GM12878 (cell line): Measurements from ENCODE around the gene GRIFIN. TPM values are rescaled to one million over a fixed set of nuclear protein-coding genes. Genes with fewer than 3 reads are reported as not detected.

ENCODE experiments used
- ATAC-seq: fragments of 200-7000 bp; cut with Tn5 transposase; 3 replicates; pipeline ENCODE4 v1.9.1; 2020; ENCODE audit warnings: mild to moderate bottlenecking, moderate library complexity
- BruUV-seq: library from RNA; stranded (reverse); fragments of 400-500 nt; replicated peaks from 2 replicates; lab custom pipeline; 2021; lab: Mats Ljungman, UMichigan
- CTCF ChIA-PET: fragments of 300-600 bp; sonication (Branson Sonifier 250); formaldehyde crosslinking; extraction: SDS; loops from one replicate; lab custom pipeline; 2021; ENCODE audit warnings: inconsistent platforms; lab: Yijun Ruan, JAX
- POLR2A ChIA-PET: fragments of 350-600 bp; formaldehyde crosslinking; extraction: SDS; loops from one replicate; lab custom pipeline; 2021; ENCODE audit warnings: inconsistent platforms; lab: Charles Lee
- RAD21 ChIA-PET: fragments of 300-600 bp; sonication (Branson Sonifier 250); formaldehyde crosslinking; loops from one replicate; lab custom pipeline; 2023; ENCODE audit warnings: antibody characterized with exemption; ENCODE audit not compliant: unreplicated experiment; lab: Charles Lee
- SMC1A ChIA-PET: fragments of 300-600 bp; sonication (Branson Sonifier 250); formaldehyde crosslinking; loops from one replicate; lab custom pipeline; 2023; ENCODE audit not compliant: unreplicated experiment, uncharacterized antibody; lab: Charles Lee
- DNase-seq: peaks from one replicate; pipeline ENCODE4 v3.0.0-alpha.2; 2011; ENCODE audit warnings: low read depth, low spot score
- FAIRE-seq: peaks from 3 replicates; lab custom pipeline; 2011; peaks lifted over from hg19 to GRCh38; lab: Jason Lieb, UNC
- H2AFZ ChIP-seq: 2 replicates; pipeline ENCODE4 v1.6.0; 2011; ENCODE audit warnings: low read depth, low read length, control low read depth; ENCODE audit not compliant: control insufficient read depth
- H3K27ac ChIP-seq: 2 replicates; pipeline ENCODE4 v1.5.1; 2011; ENCODE audit warnings: control low read depth; ENCODE audit not compliant: control insufficient read depth, insufficient read depth
- H3K27me3 ChIP-seq, 2 experiments: replicated peaks in 1 of 2; 2 replicates each; pipeline versions ENCODE4 v1.6.0 to v1.6.1; 2011; ENCODE audit warnings: low read length in 1 of 2; ENCODE audit not compliant: control insufficient read depth in 2 of 2, insufficient read depth in 2 of 2
- H3K36me3 ChIP-seq, 2 experiments: 2 replicates each; pipeline ENCODE4 v1.5.1; 2011; ENCODE audit warnings: low read length in 1 of 2; ENCODE audit not compliant: control insufficient read depth in 2 of 2, insufficient read depth in 2 of 2
- H3K4me1 ChIP-seq: 2 replicates; pipeline ENCODE4 v1.6.1; 2011; ENCODE audit warnings: mild to moderate bottlenecking, low read length, moderate library complexity, mixed read lengths; ENCODE audit not compliant: control insufficient read depth, insufficient read depth
- H3K4me2 ChIP-seq: 2 replicates; pipeline ENCODE4 v1.6.0; 2011; ENCODE audit warnings: control low read depth; ENCODE audit not compliant: control insufficient read depth, insufficient read depth
- H3K4me3 ChIP-seq: fragments of 200-600 bp; sonication (generic); 2 replicates; pipeline ENCODE4 v1.5.1; 2016
- H3K79me2 ChIP-seq: 2 replicates; pipeline ENCODE4 v1.6.0; 2011; ENCODE audit warnings: low read length; ENCODE audit not compliant: control insufficient read depth, insufficient read depth
- H3K9ac ChIP-seq: 2 replicates; pipeline ENCODE4 v1.8.0; 2011; ENCODE audit warnings: low read length, control low read depth, mixed read lengths; ENCODE audit not compliant: control insufficient read depth, insufficient read depth
- H3K9me3 ChIP-seq: replicated peaks from 3 replicates; pipeline ENCODE4 v1.5.1; 2011; ENCODE audit warnings: mild to moderate bottlenecking, low read length; ENCODE audit not compliant: control insufficient read depth, insufficient read depth
- H4K20me1 ChIP-seq: 2 replicates; pipeline ENCODE4 v1.6.0; 2011; ENCODE audit not compliant: control insufficient read depth, insufficient read depth
- BHLHE40 ChIP-seq, 2 experiments: fragments of 450-650 bp in 1 of 2; IDR thresholded peaks; 2 replicates each; pipeline ENCODE4 v1.6.1; 2011 to 2017; ENCODE audit warnings: low read depth in 2 of 2, borderline replicate concordance in 1 of 2, improper control_type of control experiment in 1 of 2, low read length in 1 of 2, mild to moderate bottlenecking in 1 of 2
- BMI1 ChIP-seq: fragments of 450-650 bp; IDR thresholded peaks from 2 replicates; pipeline ENCODE4 v1.6.1; 2016; ENCODE audit warnings: mild to moderate bottlenecking, moderate library complexity, borderline replicate concordance
- MXI1 ChIP-seq: fragments of 150-350 bp; IDR thresholded peaks from 2 replicates; pipeline ENCODE4 v1.6.1; 2011; ENCODE audit warnings: low read depth, mild to moderate bottlenecking, inconsistent platforms, low read length, improper control_type of control experiment
- NFYA ChIP-seq: IDR thresholded peaks from 2 replicates; pipeline ENCODE4 v1.6.1; 2011; ENCODE audit warnings: low read depth, mild to moderate bottlenecking, low read length, improper control_type of control experiment, borderline replicate concordance
- POLR2A ChIP-seq: IDR thresholded peaks from 2 replicates; pipeline ENCODE4 v1.6.1; 2011; ENCODE audit warnings: low read depth, mild to moderate bottlenecking, low read length
- POLR2AphosphoS5 ChIP-seq: IDR thresholded peaks from 2 replicates; pipeline ENCODE4 v1.6.1; 2011; ENCODE audit warnings: mild to moderate bottlenecking, low read length, inconsistent platforms
- RB1 ChIP-seq: fragments of 450-650 bp; formaldehyde crosslinking; IDR thresholded peaks from 2 replicates; pipeline ENCODE4 v1.6.1; 2017; ENCODE audit warnings: mild to moderate bottlenecking, borderline replicate concordance
- RCOR1 ChIP-seq: conservative IDR thresholded peaks from 2 replicates; pipeline ENCODE4 v1.6.1; 2012; ENCODE audit warnings: low read depth, low read length, improper control_type of control experiment
- RUNX3 ChIP-seq: IDR thresholded peaks from 2 replicates; pipeline ENCODE4 v1.6.1; 2012; ENCODE audit warnings: low read length, inconsistent platforms
- SP1 ChIP-seq: IDR thresholded peaks from one replicate; pipeline ENCODE4 v1.6.1; 2011; ENCODE audit warnings: low read depth, low read length
- TCF3 ChIP-seq: IDR thresholded peaks from 2 replicates; pipeline ENCODE4 v1.6.1; 2012; ENCODE audit warnings: low read depth, mild to moderate bottlenecking, low read length, borderline replicate concordance; ENCODE audit not compliant: insufficient read depth
- WRNIP1 ChIP-seq: IDR thresholded peaks from 2 replicates; pipeline ENCODE4 v1.6.1; 2011; ENCODE audit warnings: low read depth, low read length, improper control_type of control experiment, borderline replicate concordance
- WGBS: methylation state at CpG from one replicate; pipeline ENCODE4 v1.1.6; 2016; ENCODE audit warnings: low lambda C conversion rate; ENCODE audit not compliant: insufficient replicate concordance, insufficient coverage; ENCODE audit errors: missing lambda C conversion rate; 5-methylcytosine and 5-hydroxymethylcytosine counted together
- in situ Hi-C: fragments of 300-500 bp; cut with MboI; formaldehyde crosslinking; loops from 9 replicates; pipeline ENCODE4 v1.14.3; 2018; ENCODE audit warnings: mixed read lengths
- intact Hi-C: fragments of 100-400 bp; cut with micrococcal nuclease; formaldehyde crosslinking; loops from one replicate; pipeline ENCODE4 v1.14.2; 2022; ENCODE audit not compliant: unreplicated experiment
- polyA plus RNA-seq, 11 experiments: library from polyadenylated mRNA; depleted of rRNA in 4 of 11; unstranded in 6 of 11; stranded (reverse) in 5 of 11; fragments of >200 nt; fragmentation: Nextera tagmentation in 4 of 11; fragmentation: Illumina TruSeq in 1 of 11; extraction: Ambion mirVana in 4 of 11; extraction: Trizol in 1 of 11; gene quantifications; 1 replicate in 1 of 11; 2 replicates in 10 of 11; pipeline versions ENCODE4 v1.2.1 to v1.2.3, GENCODE V29; 2011 to 2016; ENCODE audit warnings: inconsistent platforms in 2 of 11, missing spikeins in 2 of 11, low read depth in 1 of 11
- total RNA-seq, 4 experiments: library from RNA; depleted of rRNA in 3 of 4; stranded (reverse); fragments of >200 nt in 3 of 4; fragmentation: Illumina TruSeq in 1 of 4; extraction: Trizol in 1 of 4; gene quantifications; 2 replicates each; pipeline versions ENCODE4 v1.2.1 to v1.2.3, GENCODE V29; 2013 to 2021
- TF ChIP-seq, protein P1 (sequence below): IDR thresholded peaks from 2 replicates; pipeline ENCODE4 v1.6.1; 2011; ENCODE audit warnings: borderline replicate concordance, low read depth, mild to moderate bottlenecking, moderate library complexity, low read length; ENCODE audit not compliant: insufficient read depth, poor library complexity, severe bottlenecking
- TF ChIP-seq, protein P2 (sequence below): IDR thresholded peaks from 2 replicates; pipeline ENCODE4 v1.6.1; 2012; ENCODE audit warnings: improper control_type of control experiment, low read depth, low read length; ENCODE audit not compliant: insufficient replicate concordance

GRIFIN gene
- total and polyA plus RNA-seq, 10 of the 15 experiments (the other 5 are each of a cell fraction or from before 2014, with no cell fraction given): not detected

DNA sequence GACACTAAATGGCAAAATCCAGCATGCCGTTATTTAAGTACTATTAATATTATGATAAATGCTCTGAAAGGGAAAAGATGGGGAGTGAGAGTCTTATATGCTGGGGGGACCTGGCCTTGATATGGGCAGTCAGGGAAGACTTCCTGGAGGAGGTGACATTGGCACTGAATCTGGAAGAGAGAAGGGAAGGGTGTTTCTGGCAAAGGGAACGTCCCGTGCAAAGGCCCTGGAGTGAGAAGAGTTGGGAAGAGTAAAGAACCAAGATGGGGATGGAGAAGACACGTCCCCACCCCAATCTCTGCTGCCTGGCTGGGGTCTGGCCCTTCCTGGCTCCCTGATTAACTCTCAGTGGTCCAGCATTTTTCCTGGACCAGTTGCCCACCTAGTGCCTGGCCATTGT is 5.0 kb upstream of the GRIFIN start:
- H3K36me3 ChIP-seq: no peaks in the 10 kb centered on the region
- no peak for DNase-seq
- in situ Hi-C loops: no loop called here
- H3K4me2 ChIP-seq: no peak overlapping the region
- no peak overlapping the region for H3K27ac ChIP-seq
- H4K20me1 ChIP-seq: no peaks in the 10 kb centered on the region
- no peaks in the 10 kb centered on the region for H3K4me1 ChIP-seq
- H2AFZ ChIP-seq: no peak overlapping the region
- CTCF ChIA-PET: interaction anchor here (0.6 to 2.8 kb wide), 3 partner anchors 12 to 190 kb away, joined by 3 to 10 read pairs (median 4); no protein-coding TSS in a partner anchor
- no peaks in the 10 kb centered on the region; the same call in 1 of the 3 replicates for H3K9me3 ChIP-seq
- POLR2A ChIA-PET: no interaction called here
- no peaks in the 10 kb centered on the region for H3K27me3 ChIP-seq
- no peak for FAIRE-seq
- WGBS: 26% methylated on average over 4 of the region's 4 CpGs
- SMC1A ChIA-PET: no interaction called here
- H3K79me2 ChIP-seq: no peaks in the 10 kb centered on the region
- intact Hi-C loops: no loop called here
- no peak overlapping the region for H3K9ac ChIP-seq
- H3K4me3 ChIP-seq: no peak overlapping the region
- ATAC-seq: no peak
- no TSS peak for BruUV-seq
- RAD21 ChIA-PET: interaction anchor here (1.0 kb wide), 1 partner anchor 128 kb away, joined by 3 read pairs; no protein-coding TSS in a partner anchor
- TF ChIP-seq MXI1 (no peak), WRNIP1 (no peak), POLR2A (no peak), RCOR1 (no peak), RUNX3 (no peak), BMI1 (no peak), TCF3 (no peak), RB1 (no peak), NFYA (no peak), POLR2AphosphoS5 (no peak), BHLHE40 (IDR thresholded peaks at IDR 0.05; ENCODE audit: borderline replicate concordance in 1 of 2, low read depth in 2 of 2, low read length in 1 of 2) (no peak), SP1 (no peak)
- TF ChIP-seq, protein P1, sequence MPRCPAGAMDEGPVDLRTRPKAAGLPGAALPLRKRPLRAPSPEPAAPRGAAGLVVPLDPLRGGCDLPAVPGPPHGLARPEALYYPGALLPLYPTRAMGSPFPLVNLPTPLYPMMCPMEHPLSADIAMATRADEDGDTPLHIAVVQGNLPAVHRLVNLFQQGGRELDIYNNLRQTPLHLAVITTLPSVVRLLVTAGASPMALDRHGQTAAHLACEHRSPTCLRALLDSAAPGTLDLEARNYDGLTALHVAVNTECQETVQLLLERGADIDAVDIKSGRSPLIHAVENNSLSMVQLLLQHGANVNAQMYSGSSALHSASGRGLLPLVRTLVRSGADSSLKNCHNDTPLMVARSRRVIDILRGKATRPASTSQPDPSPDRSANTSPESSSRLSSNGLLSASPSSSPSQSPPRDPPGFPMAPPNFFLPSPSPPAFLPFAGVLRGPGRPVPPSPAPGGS: no peak
- TF ChIP-seq, protein P2, sequence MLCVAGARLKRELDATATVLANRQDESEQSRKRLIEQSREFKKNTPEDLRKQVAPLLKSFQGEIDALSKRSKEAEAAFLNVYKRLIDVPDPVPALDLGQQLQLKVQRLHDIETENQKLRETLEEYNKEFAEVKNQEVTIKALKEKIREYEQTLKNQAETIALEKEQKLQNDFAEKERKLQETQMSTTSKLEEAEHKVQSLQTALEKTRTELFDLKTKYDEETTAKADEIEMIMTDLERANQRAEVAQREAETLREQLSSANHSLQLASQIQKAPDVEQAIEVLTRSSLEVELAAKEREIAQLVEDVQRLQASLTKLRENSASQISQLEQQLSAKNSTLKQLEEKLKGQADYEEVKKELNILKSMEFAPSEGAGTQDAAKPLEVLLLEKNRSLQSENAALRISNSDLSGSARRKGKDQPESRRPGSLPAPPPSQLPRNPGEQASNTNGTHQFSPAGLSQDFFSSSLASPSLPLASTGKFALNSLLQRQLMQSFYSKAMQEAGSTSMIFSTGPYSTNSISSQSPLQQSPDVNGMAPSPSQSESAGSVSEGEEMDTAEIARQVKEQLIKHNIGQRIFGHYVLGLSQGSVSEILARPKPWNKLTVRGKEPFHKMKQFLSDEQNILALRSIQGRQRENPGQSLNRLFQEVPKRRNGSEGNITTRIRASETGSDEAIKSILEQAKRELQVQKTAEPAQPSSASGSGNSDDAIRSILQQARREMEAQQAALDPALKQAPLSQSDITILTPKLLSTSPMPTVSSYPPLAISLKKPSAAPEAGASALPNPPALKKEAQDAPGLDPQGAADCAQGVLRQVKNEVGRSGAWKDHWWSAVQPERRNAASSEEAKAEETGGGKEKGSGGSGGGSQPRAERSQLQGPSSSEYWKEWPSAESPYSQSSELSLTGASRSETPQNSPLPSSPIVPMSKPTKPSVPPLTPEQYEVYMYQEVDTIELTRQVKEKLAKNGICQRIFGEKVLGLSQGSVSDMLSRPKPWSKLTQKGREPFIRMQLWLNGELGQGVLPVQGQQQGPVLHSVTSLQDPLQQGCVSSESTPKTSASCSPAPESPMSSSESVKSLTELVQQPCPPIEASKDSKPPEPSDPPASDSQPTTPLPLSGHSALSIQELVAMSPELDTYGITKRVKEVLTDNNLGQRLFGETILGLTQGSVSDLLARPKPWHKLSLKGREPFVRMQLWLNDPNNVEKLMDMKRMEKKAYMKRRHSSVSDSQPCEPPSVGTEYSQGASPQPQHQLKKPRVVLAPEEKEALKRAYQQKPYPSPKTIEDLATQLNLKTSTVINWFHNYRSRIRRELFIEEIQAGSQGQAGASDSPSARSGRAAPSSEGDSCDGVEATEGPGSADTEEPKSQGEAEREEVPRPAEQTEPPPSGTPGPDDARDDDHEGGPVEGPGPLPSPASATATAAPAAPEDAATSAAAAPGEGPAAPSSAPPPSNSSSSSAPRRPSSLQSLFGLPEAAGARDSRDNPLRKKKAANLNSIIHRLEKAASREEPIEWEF: no peak
